RPMI8226 (cell line): ENCODE results near the gene ERMAP.
"Not testable (repeated sequence)": the region's sequence is repeated elsewhere in the genome, so short reads cannot be mapped to it uniquely, and the experiment has no call there.

ENCODE experiments used
- DNase-seq: peaks from one replicate; pipeline ENCODE4 v3.0.0-alpha.2; 2015

Gene ERMAP

GRCh38 chr1:42846257-42847110, 29.6 kb downstream of the ERMAP start, which contains the start of gene ZNF691:
ZNF691 (plus strand) TSS chr1:42846613; CDS start chr1:42849659, 3,046 bp downstream.
- DNase-seq, result peak; percentile 97

DNA sequence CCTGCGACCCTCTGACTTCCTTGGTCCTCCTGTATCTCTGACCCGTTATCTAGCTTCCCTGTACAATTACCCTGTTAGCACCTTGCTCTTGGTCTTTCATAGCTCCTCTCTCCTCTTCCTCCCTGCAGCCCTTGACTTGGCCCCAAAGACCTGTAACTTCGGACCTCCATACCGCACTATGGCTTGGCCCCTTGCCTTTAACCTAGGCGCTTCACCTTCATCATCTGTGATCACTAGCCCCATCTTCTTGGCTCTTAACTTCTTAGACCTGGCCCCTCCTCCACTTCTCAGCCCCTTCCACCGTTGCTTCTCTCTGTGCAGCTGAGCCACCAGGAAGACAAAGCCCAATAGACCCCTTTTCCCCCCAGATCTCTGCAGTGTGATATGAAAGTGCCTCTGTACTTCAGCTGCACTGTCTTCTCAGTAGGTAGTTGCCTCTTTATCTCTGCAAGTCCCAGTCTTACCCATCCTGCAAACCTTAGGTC, 30.2 kb downstream of the ERMAP start:
- DNase-seq, result no peak

- no peak for DNase-seq
These were observed 31.0 kb downstream of the ERMAP start for GRCh38 chr1:42847721-42848460.

- no peak for DNase-seq
These were observed 32.1 kb downstream of the ERMAP start for GRCh38 chr1:42848823-42849537.

GRCh38 chr1:42849944-42850343, 33.0 kb downstream of the ERMAP start:
- DNase-seq, result no peak

DNA sequence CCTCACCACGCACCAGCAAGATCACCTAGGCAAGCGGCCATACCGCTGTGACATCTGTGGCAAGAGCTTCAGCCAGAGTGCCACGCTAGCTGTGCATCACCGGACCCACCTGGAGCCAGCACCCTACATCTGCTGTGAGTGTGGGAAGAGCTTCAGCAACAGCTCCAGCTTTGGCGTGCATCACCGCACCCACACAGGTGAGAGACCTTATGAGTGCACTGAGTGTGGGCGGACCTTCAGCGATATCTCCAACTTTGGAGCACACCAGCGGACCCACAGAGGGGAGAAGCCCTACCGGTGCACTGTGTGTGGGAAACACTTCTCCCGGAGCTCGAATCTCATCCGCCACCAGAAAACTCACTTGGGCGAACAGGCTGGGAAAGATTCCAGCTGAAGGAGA, 34.5 kb downstream of the ERMAP start:
- no peak for DNase-seq

DNA sequence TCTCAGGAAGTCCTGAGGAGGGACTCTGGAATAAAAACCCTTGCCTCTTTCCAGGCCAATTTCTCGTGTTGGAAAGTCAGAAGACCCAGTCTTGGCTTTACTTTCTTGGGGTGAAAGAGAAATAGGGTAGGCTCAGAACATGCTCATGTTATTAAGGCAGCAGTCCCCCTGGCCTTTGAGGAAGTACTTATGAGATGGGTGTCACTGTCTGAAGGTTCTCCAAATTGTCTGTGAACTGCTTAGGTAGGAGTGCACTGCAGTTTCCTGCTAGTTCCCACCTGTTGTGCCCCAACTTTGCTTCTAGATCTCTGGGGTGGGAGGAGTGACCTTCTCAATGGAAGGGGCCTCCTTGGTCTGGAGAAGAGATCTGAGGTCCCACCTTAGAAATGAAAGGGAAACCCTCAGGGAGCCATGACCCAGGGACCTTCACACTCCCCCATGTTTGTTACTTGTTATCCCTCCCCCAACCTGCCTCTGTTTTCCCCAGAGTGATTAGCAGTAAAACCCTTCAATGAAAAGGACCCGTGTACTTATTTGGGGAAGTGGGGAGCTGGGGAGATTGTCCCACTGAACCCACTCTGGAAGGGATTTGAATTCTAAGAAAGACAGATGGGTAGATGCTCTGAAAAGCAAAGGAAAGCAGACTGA, 35.2 kb downstream of the ERMAP start:
- no peak for DNase-seq

DNA sequence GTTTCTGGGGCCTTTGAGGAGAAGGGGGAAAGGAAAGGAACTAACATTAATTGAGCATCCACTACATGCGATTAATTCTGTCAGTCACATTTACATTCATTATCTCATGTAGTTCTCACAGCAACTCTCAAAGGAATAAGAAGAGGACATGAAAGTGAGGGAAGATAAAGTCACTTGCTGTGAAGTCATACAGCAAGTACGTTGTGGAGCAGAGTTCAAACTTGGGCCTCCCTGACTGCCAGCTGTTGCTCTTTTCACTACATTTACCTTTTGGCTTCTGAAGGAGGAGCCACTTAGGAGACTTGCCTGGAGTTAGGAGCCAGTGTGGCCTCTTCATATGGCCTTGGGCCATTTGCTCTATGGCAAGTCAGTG, 35.7 kb downstream of the ERMAP start:
- DNase-seq, result no peak

- DNase-seq, result no peak
These were observed 36.4 kb downstream of the ERMAP start for GRCh38 chr1:42853116-42853884.

- not testable (repeated sequence) for DNase-seq
These were observed 39.6 kb downstream of the ERMAP start for GRCh38 chr1:42856554-42856953.

- DNase-seq, result not testable (repeated sequence)
These were observed 42.4 kb downstream of the ERMAP start for GRCh38 chr1:42859366-42859765.

DNA sequence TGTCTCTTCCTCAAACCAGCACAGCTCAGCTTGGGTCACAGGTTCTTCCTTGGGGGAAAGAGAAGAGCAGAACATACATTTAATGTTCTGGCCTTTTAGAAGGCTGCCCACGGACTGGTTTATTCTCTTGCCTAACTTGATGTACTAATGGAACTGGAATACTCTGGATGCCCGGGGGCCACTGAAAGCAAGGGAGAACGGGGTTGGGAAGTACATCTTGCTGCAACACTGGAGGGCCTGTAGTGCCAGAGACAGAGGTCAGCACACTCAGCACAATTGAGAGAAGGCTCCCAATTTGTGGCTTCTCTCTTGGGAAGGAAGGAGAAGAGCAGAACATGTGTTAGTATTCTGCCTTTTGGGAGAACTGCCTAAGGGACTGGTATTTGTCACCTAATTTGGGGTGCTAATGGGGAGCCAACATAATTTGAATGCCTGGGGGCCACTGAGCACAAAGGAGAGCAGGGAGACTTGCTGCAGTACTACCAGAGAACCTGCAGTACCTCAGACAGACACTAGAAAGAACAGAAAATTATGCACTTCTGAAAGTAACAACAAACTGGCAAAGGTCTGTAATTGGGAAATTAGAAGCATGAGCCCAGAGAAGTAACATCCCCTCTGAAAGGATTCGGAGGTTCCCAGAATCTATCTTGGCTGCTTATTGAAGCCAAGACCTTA, 43.6 kb downstream of the ERMAP start:
- DNase-seq, result no peak

DNA sequence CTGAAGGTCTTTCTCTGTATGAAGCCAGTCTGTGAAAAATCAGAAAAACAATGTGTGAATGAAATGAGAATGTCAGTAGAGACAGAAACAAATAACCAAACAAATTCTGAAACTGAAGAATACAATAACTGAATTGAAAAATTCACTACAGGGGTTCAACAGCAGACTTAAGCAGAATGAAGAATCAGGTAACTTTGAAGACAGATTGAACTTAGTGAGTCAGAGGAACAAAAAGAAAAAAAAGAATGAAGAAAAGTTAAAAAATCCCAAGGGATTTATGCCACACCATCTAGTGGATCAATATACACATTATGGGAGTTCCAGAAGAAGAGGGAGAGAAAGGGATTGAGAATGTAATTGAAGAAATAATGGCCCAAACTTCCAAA, 44.1 kb downstream of the ERMAP start:
- DNase-seq, result no peak

GRCh38 chr1:42866549-42866948, 49.6 kb downstream of the ERMAP start:
- no peak for DNase-seq

DNA sequence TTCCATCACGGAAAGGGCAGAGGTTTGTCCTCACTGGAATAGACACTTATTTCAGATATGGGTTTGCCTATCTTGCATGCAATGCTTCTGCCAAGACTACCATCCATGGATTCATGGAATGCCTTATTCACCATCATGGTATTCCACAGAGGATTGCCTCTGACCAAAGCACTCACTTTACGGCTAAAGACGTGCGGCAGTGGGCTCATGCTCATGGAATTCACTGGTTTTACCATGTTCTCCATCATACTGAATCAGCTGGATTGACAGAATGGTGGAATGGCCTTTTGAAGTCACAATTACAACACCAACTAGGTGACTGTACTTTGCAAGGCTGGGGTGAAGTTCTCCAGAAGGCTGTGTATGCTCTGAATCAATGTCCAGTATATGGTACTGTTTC, 51.5 kb downstream of the ERMAP start:
- DNase-seq, result not testable (repeated sequence)

DNA sequence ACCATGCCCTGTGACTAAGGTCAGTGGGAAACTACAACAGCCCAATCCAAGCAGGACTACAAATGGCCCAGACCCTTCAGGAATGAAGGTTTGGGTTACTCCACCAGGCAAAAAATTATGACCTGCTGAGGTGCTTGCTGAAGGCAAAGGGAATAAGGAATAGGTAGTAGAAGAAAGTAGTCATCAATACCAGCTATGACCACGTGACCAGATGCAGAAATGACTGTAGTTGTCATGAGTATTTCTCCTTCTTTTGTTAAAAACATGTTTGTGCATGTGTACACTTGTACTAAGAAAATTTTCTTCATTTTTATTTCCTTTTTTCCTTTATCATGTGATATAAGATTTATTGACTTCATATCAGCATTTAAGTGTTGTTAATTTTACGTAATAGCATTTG, 52.3 kb downstream of the ERMAP start:
- not testable (repeated sequence) for DNase-seq

DNA sequence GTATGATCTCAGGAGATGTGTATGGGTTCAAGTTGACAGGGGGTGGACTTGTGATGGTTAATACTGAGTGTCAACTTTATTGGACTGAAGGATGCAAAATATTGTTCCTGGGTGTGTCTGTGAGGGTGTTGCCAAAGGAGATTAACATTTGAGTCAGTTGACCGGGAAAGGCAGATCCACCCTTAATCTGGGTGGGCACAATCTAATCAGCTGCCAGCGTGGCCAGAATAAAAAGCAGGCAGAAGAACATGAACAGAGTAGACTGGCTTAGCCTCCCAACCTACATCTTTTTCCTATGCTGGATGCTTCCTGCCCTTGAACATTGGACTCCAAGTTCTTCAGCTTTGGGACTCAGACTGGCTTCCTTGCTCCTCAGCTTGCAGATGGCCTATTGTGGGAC, 52.8 kb downstream of the ERMAP start:
- DNase-seq, result not testable (repeated sequence)

GRCh38 chr1:42873108-42873507, 56.2 kb downstream of the ERMAP start:
- not testable (repeated sequence) for DNase-seq

DNA sequence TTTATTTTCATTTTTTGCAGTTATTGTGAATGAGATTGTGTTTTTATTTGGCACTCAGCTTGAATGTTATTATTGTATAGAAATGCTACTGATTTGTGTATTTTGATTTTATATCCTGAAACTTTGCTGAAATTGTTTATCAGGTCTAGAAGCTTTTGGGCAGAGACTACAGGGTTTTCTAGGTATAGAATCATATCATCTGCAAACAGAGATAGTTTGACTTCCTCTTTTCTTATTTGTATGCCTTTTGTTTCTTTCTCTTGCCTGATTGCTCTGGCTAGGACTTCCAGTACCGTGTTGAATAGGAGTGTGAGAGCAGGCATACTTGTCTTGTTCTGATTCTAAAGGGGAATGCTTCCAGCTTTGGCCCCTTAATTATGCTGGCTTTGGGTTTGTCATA, 56.7 kb downstream of the ERMAP start:
- DNase-seq, result no peak

GRCh38 chr1:42876009-42876408, 59.1 kb downstream of the ERMAP start:
- DNase-seq, result no peak

DNA sequence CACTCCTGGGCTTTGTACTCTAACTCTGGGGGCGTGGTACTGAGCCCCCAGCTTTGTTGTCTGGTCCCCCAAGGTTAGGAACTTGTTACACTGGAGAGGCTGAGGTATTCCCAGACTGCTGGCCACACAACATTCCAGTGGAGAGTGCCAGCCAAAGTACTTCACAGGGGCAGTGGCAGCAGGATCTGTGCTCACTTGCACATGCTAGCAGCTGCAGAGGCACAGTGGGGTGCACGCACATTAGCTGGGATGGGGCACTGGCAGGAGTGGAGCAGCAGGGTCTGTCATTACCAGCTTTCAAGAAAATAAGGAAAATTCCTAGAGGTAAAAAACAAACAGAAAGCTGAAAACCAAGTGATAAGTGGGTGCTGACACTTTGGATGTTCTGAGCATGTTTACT, 60.5 kb downstream of the ERMAP start:
- DNase-seq, result no peak
